ENCODE measurements around the gene FAM53A. TPM values are rescaled to one million over a fixed set of nuclear protein-coding genes. Genes with fewer than 3 reads are reported as not detected.
"Not testable (repeated sequence)": the region's sequence is repeated elsewhere in the genome, so short reads cannot be mapped to it uniquely, and the experiment has no call there.

FAM53A gene
- total RNA-seq, 1 donor from 2014 or later: 3.3 TPM

GRCh38 chr4:1674682-1675081 lies 9.4 kb downstream of the FAM53A start:
- no peak overlapping the region for H3K4me3 Mint-ChIP-seq (ENCODE audit: low read depth)
- H3K27me3 Mint-ChIP-seq (ENCODE audit: low read depth): no peaks in the 10 kb centered on the region
- H3K27ac Mint-ChIP-seq: no peak overlapping the region
- H3K9me3 Mint-ChIP-seq: no peaks in the 10 kb centered on the region
- intact Hi-C loops (cut with micrococcal nuclease): no loop called here
- H3K36me3 Mint-ChIP-seq (ENCODE audit: low read depth): no peaks in the 10 kb centered on the region
- no peak for DNase-seq (ENCODE audit: low spot score)
- H3K4me1 Mint-ChIP-seq (ENCODE audit: low read depth): no peaks in the 10 kb centered on the region

- no peaks in the 10 kb centered on the region for H3K36me3 Mint-ChIP-seq (ENCODE audit: low read depth)
- H3K9me3 Mint-ChIP-seq: no peaks in the 10 kb centered on the region
- no peaks in the 10 kb centered on the region for H3K27me3 Mint-ChIP-seq (ENCODE audit: low read depth)
- intact Hi-C loops (cut with micrococcal nuclease): no loop called here
- H3K27ac Mint-ChIP-seq: no peak overlapping the region
- no peak for DNase-seq (ENCODE audit: low spot score)
- H3K4me1 Mint-ChIP-seq (ENCODE audit: low read depth): no peaks in the 10 kb centered on the region
- H3K4me3 Mint-ChIP-seq (ENCODE audit: low read depth): no peak overlapping the region
Measured at GRCh38 chr4:1673671-1674070, 10.4 kb downstream of the FAM53A start.

GRCh38 chr4:1671011-1671410 lies 13.1 kb downstream of the FAM53A start:
- intact Hi-C loops (cut with micrococcal nuclease): not testable (repeated sequence)

DNA sequence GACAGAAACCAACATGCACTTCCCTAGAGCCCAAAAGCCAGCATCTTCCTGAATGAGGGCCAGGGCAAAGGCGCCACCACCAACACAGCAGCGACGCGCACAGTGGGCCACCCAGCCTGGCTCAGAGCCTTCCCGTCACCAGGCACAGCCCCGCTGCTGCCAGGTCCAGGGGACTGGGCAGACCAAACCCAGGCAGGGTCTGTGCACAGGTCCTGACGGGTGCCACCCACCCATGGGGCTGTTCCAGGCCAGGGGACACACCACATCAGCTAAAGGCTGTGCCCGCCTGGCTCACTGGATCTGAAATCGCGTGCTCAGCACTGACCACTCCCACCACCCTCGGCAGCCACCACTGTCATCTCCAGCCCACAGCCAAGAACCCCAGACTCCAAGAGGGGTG lies 13.8 kb downstream of the FAM53A start:
- H3K36me3 Mint-ChIP-seq (ENCODE audit: low read depth): no peaks in the 10 kb centered on the region
- no peak for DNase-seq (ENCODE audit: low spot score)
- no peak overlapping the region for H3K4me3 Mint-ChIP-seq (ENCODE audit: low read depth)
- no peak overlapping the region for H3K27ac Mint-ChIP-seq
- H3K27me3 Mint-ChIP-seq (ENCODE audit: low read depth): no peaks in the 10 kb centered on the region
- intact Hi-C loops (cut with micrococcal nuclease): no loop called here
- H3K4me1 Mint-ChIP-seq (ENCODE audit: low read depth): no peaks in the 10 kb centered on the region
- no peaks in the 10 kb centered on the region for H3K9me3 Mint-ChIP-seq

More at GRCh38 chr4:1671011-1671410, 13.1 kb downstream of the FAM53A start:
- H3K27me3 Mint-ChIP-seq (ENCODE audit: low read depth); H3K4me1 Mint-ChIP-seq (ENCODE audit: low read depth); H3K4me3 Mint-ChIP-seq (ENCODE audit: low read depth); H3K36me3 Mint-ChIP-seq (ENCODE audit: low read depth); H3K9me3 Mint-ChIP-seq; H3K27ac Mint-ChIP-seq; DNase-seq (ENCODE audit: low spot score): not testable (repeated sequence)

DNA sequence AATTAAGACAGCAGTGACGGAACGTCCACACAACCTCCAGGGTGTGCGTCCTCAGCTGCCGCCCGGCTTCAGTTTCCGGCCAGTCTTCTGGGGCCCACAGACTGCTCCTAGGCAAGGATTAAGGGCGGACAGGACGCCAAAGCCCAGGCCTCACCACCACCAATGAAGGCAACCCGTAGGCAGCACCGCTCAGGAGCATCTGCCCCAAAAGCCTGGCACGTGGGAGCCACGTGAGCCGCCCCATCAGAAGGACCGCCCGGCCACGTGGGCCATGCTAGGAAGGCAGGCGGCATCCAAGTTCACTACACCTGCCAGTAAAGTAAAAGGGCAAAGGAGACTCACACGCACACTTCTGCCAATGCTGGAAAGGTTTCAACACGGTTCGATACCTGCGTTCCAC lies 14.3 kb downstream of the FAM53A start:
- no peak for DNase-seq (ENCODE audit: low spot score)
- H3K4me3 Mint-ChIP-seq (ENCODE audit: low read depth): no peak overlapping the region
- H3K27ac Mint-ChIP-seq: no peak overlapping the region
- H3K4me1 Mint-ChIP-seq (ENCODE audit: low read depth): no peaks in the 10 kb centered on the region
- no peaks in the 10 kb centered on the region for H3K27me3 Mint-ChIP-seq (ENCODE audit: low read depth)
- no peaks in the 10 kb centered on the region for H3K36me3 Mint-ChIP-seq (ENCODE audit: low read depth)
- no peaks in the 10 kb centered on the region for H3K9me3 Mint-ChIP-seq
- intact Hi-C loops (cut with micrococcal nuclease): no loop called here

GRCh38 chr4:1669270-1669669 lies 14.8 kb downstream of the FAM53A start:
- Mint-ChIP-seq H3K4me3 (ENCODE audit: low read depth) (no peak overlapping the region), H3K36me3 (ENCODE audit: low read depth) (no peaks in the 10 kb centered on the region), H3K9me3 (no peaks in the 10 kb centered on the region), H3K4me1 (ENCODE audit: low read depth) (no peaks in the 10 kb centered on the region), H3K27ac (no peak overlapping the region), H3K27me3 (ENCODE audit: low read depth) (no peaks in the 10 kb centered on the region)
- no peak for DNase-seq (ENCODE audit: low spot score)
- intact Hi-C loops (cut with micrococcal nuclease): no loop called here

GRCh38 chr4:1668488-1668840 lies 15.6 kb downstream of the FAM53A start:
- DNase-seq (ENCODE audit: low spot score): no peak
- Mint-ChIP-seq H3K9me3 (no peaks in the 10 kb centered on the region), H3K4me3 (ENCODE audit: low read depth) (no peak overlapping the region), H3K36me3 (ENCODE audit: low read depth) (no peaks in the 10 kb centered on the region), H3K27ac (no peak overlapping the region), H3K27me3 (ENCODE audit: low read depth) (no peaks in the 10 kb centered on the region), H3K4me1 (ENCODE audit: low read depth) (no peaks in the 10 kb centered on the region)
- intact Hi-C loops (cut with micrococcal nuclease): no loop called here

DNA sequence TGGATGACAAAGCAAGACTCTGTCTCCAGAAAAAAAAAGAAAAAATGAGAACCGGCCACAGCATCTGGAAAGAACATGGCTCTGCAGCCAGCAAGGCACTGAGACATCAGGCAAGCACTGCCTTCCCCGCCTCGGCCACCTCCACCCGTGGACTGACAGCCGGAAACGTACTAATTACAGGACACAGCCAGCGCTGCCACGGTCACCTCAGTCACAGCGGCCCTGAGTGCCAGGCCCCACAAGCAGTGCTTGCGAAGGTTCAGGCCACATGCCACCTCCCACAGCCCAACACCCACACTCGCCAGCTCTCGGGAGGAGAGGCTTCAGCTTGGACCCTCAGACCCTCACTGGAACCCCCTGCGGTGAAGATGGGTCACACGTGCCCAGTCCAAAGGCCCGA lies 16.8 kb downstream of the FAM53A start:
- no peak for DNase-seq (ENCODE audit: low spot score)
- Mint-ChIP-seq H3K27me3 (ENCODE audit: low read depth) (no peaks in the 10 kb centered on the region), H3K36me3 (ENCODE audit: low read depth) (no peaks in the 10 kb centered on the region), H3K27ac (no peak overlapping the region), H3K9me3 (no peaks in the 10 kb centered on the region), H3K4me1 (ENCODE audit: low read depth) (no peaks in the 10 kb centered on the region), H3K4me3 (ENCODE audit: low read depth) (no peak overlapping the region)
- intact Hi-C loops (cut with micrococcal nuclease): no loop called here

DNA sequence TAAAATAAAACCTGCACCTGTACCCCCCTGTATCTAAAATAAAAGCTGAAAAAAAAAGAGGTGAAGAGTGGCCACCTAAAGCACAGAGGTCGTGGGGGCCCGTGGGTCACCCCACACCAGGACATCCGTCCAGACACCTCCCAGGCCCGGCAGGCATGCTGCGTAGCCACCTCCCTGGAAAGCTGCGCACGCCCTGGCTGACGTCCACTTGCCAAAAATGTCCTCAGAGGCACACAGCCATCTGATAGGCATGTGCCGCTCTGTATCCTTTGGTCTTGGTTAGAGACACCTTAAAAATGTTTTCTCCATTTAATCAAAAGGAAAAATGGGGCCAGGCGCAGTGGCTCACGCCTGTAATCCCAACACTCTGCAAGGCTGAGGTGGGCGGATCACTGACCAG lies 17.7 kb downstream of the FAM53A start:
- intact Hi-C loops (cut with micrococcal nuclease): no loop called here
- H3K36me3 Mint-ChIP-seq (ENCODE audit: low read depth): no peaks in the 10 kb centered on the region

GRCh38 chr4:1664141-1664540 lies 20.0 kb downstream of the FAM53A start:
- Mint-ChIP-seq H3K27me3 (ENCODE audit: low read depth) (no peaks in the 10 kb centered on the region), H3K4me3 (ENCODE audit: low read depth) (no peak overlapping the region), H3K27ac (no peak overlapping the region), H3K36me3 (ENCODE audit: low read depth) (no peaks in the 10 kb centered on the region), H3K4me1 (ENCODE audit: low read depth) (no peaks in the 10 kb centered on the region), H3K9me3 (no peaks in the 10 kb centered on the region)
- intact Hi-C loops (cut with micrococcal nuclease): no loop called here
- DNase-seq (ENCODE audit: low spot score): no peak

More for the DNA sequence above, 17.7 kb downstream of the FAM53A start:
- Mint-ChIP-seq H3K9me3 (no peaks in the 10 kb centered on the region), H3K4me3 (ENCODE audit: low read depth) (no peak overlapping the region), H3K4me1 (ENCODE audit: low read depth) (no peaks in the 10 kb centered on the region), H3K27ac (no peak overlapping the region), H3K27me3 (ENCODE audit: low read depth) (no peaks in the 10 kb centered on the region)
- DNase-seq (ENCODE audit: low spot score): no peak

- H3K4me3 Mint-ChIP-seq (ENCODE audit: low read depth): no peak overlapping the region
- intact Hi-C loops (cut with micrococcal nuclease): no loop called here
- H3K27me3 Mint-ChIP-seq (ENCODE audit: low read depth): no peaks in the 10 kb centered on the region
- H3K27ac Mint-ChIP-seq: no peak overlapping the region
- no peaks in the 10 kb centered on the region for H3K36me3 Mint-ChIP-seq (ENCODE audit: low read depth)
- DNase-seq (ENCODE audit: low spot score): no peak
- H3K9me3 Mint-ChIP-seq: no peaks in the 10 kb centered on the region
- no peaks in the 10 kb centered on the region for H3K4me1 Mint-ChIP-seq (ENCODE audit: low read depth)
Measured at GRCh38 chr4:1663549-1663948, 20.6 kb downstream of the FAM53A start.

- H3K4me3 Mint-ChIP-seq (ENCODE audit: low read depth): no peak overlapping the region
- H3K27ac Mint-ChIP-seq: no peak overlapping the region
- H3K9me3 Mint-ChIP-seq: no peaks in the 10 kb centered on the region
- H3K36me3 Mint-ChIP-seq (ENCODE audit: low read depth): no peaks in the 10 kb centered on the region
- DNase-seq (ENCODE audit: low spot score): no peak
- H3K4me1 Mint-ChIP-seq (ENCODE audit: low read depth): no peaks in the 10 kb centered on the region
- intact Hi-C loops (cut with micrococcal nuclease): no loop called here
- H3K27me3 Mint-ChIP-seq (ENCODE audit: low read depth): no peaks in the 10 kb centered on the region
Measured at GRCh38 chr4:1661695-1662094, 22.4 kb downstream of the FAM53A start.

GRCh38 chr4:1660948-1661677 lies 23.0 kb downstream of the FAM53A start:
- no peaks in the 10 kb centered on the region for H3K4me1 Mint-ChIP-seq (ENCODE audit: low read depth)
- H3K36me3 Mint-ChIP-seq (ENCODE audit: low read depth): no peaks in the 10 kb centered on the region
- no peak overlapping the region for H3K4me3 Mint-ChIP-seq (ENCODE audit: low read depth)
- H3K27ac Mint-ChIP-seq: no peak overlapping the region
- H3K9me3 Mint-ChIP-seq: no peaks in the 10 kb centered on the region
- DNase-seq (ENCODE audit: low spot score): no peak
- no peaks in the 10 kb centered on the region for H3K27me3 Mint-ChIP-seq (ENCODE audit: low read depth)
- intact Hi-C loops (cut with micrococcal nuclease): no loop called here

Data from activated T-helper 2 cell treated with anti-CD3 and anti-CD28 coated beads, Interferon-gamma antibody, Interleukin-2, Interleukin-4, amounts not matched to agents 10 μg/mL and 5 μg/mL and 100 μg/mL, durations not matched to agents 14 hours and 24 hours and 36 hours (primary cell).